NCI-H2171 (cell line): Measurements from ENCODE around the gene CLSTN1.

ENCODE experiments used
- DNase-seq: peaks from one replicate; lab custom pipeline; 2025; lab: John Stamatoyannopoulos, UW

CLSTN1 gene

GRCh38 chr1:9850442-9851162 is 26.8 kb upstream of the CLSTN1 start:
- no peak for DNase-seq

GRCh38 chr1:9849691-9850441 is 26.1 kb upstream of the CLSTN1 start:
- DNase-seq: peak; percentile 74

GRCh38 chr1:9848022-9848421 is 24.3 kb upstream of the CLSTN1 start:
- DNase-seq: no peak

GRCh38 chr1:9847269-9847668 is 23.5 kb upstream of the CLSTN1 start:
- no peak for DNase-seq

GRCh38 chr1:9846611-9847171 is 22.9 kb upstream of the CLSTN1 start:
- DNase-seq: no peak

- DNase-seq: no peak
Measured at GRCh38 chr1:9845914-9846313, 22.1 kb upstream of the CLSTN1 start.

- no peak for DNase-seq
Measured at GRCh38 chr1:9844756-9845155, 21.0 kb upstream of the CLSTN1 start.

- no peak for DNase-seq
Measured at GRCh38 chr1:9844106-9844505, 20.3 kb upstream of the CLSTN1 start.

- DNase-seq: peak; percentile 38
Measured at GRCh38 chr1:9843576-9843945, 19.8 kb upstream of the CLSTN1 start.

- DNase-seq: peak; percentile 72
Measured at GRCh38 chr1:9842781-9843575, 19.2 kb upstream of the CLSTN1 start.

GRCh38 chr1:9842073-9842711 is 18.4 kb upstream of the CLSTN1 start:
- DNase-seq: peak; percentile 74

GRCh38 chr1:9841460-9841859 is 17.7 kb upstream of the CLSTN1 start:
- DNase-seq: no peak

- peak; percentile 85 for DNase-seq
Measured at GRCh38 chr1:9840176-9840575, 16.4 kb upstream of the CLSTN1 start.

- no peak for DNase-seq
Measured at GRCh38 chr1:9838946-9839345, 15.2 kb upstream of the CLSTN1 start.

- no peak for DNase-seq
Measured at GRCh38 chr1:9836632-9836960, 12.8 kb upstream of the CLSTN1 start.

- DNase-seq: no peak
Measured at GRCh38 chr1:9835758-9836631, 12.2 kb upstream of the CLSTN1 start.

GRCh38 chr1:9835404-9835757 is 11.6 kb upstream of the CLSTN1 start:
- no peak for DNase-seq

GRCh38 chr1:9833632-9834031 is 9.9 kb upstream of the CLSTN1 start:
- DNase-seq: no peak

GRCh38 chr1:9827558-9828185 is 3.9 kb upstream of the CLSTN1 start:
- no peak for DNase-seq

GRCh38 chr1:9826616-9827015 is 2.9 kb upstream of the CLSTN1 start:
- no peak for DNase-seq

- DNase-seq: no peak
Measured at GRCh38 chr1:9826087-9826486, 2.3 kb upstream of the CLSTN1 start.
